ENCODE data around the gene AAK1.

- TF ChIP-seq CTCF (IDR thresholded peaks at IDR 0.05) (no peak), POLR2A (IDR thresholded peaks at IDR 0.05) (peak in 1 of 2 donors; percentile 15)
Measured at GRCh38 chr2:69499966-69500365, 143.6 kb downstream of the AAK1 start.
